Measurements from ENCODE around the gene ZG16.

GRCh38 chr16:29743827-29744531 is 34.1 kb upstream of the ZG16 start:
- no peak for TF ChIP-seq CTCF (IDR thresholded peaks at IDR 0.05)
- TF ChIP-seq POLR2A (IDR thresholded peaks at IDR 0.05) = no peak
